GM12864 (cell line): ENCODE data around the gene HSP90AB1.

Source experiments
- DNase-seq: peaks from one replicate; pipeline ENCODE4 v3.0.0-alpha.2; 2011; ENCODE audit warnings: low read depth
- H3K4me3 ChIP-seq: 2 replicates; pipeline ENCODE4 v1.5.1; 2011; ENCODE audit warnings: mild to moderate bottlenecking, low read depth, low read length, control low read depth
- CTCF ChIP-seq: IDR thresholded peaks from 2 replicates; pipeline ENCODE4 v1.5.1; 2011; ENCODE audit warnings: low read depth, mild to moderate bottlenecking, moderate library complexity, low read length, control low read depth, inconsistent platforms; ENCODE audit errors: missing control alignments

The HSP90AB1 gene

GRCh38 chr6:44277763-44278162 is 30.9 kb downstream of the HSP90AB1 start:
- H3K4me3 ChIP-seq, result no peak overlapping the region
- no peak for TF ChIP-seq CTCF

GRCh38 chr6:44278315-44278714 is 31.4 kb downstream of the HSP90AB1 start:
- no peak overlapping the region for H3K4me3 ChIP-seq
- TF ChIP-seq CTCF, result no peak
- DNase-seq, result no peak

More at GRCh38 chr6:44277763-44278162, 30.9 kb downstream of the HSP90AB1 start:
- no peak for DNase-seq

GRCh38 chr6:44278774-44279697 is 32.1 kb downstream of the HSP90AB1 start:
- no peak for DNase-seq
- H3K4me3 ChIP-seq, result no peak overlapping the region
- no peak for TF ChIP-seq CTCF

DNA sequence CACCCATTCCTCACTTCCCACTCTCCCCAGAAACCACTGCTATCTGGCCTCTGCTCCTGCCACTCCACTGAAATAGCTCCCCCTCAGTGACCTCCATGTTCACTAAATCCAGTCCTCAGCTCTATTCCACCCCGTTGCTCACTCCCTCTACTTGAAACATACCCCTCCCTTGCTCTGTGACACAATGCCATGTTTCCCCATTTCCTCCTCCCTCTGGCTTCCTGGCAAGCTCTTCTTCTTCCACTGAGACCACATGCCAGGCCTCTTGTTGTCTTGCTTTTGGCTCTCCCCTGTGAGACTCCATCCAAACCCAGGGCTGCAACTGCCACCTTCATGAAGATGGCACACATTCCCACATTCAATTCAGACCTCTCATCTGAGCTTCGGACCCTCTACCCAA is 37.2 kb downstream of the HSP90AB1 start:
- TF ChIP-seq CTCF, result no peak
- DNase-seq, result no peak

GRCh38 chr6:44284867-44285266 is 38.0 kb downstream of the HSP90AB1 start:
- DNase-seq, result no peak
- TF ChIP-seq CTCF, result no peak
- no peak overlapping the region for H3K4me3 ChIP-seq

More for the DNA sequence above, 37.2 kb downstream of the HSP90AB1 start:
- H3K4me3 ChIP-seq, result no peak overlapping the region

DNA sequence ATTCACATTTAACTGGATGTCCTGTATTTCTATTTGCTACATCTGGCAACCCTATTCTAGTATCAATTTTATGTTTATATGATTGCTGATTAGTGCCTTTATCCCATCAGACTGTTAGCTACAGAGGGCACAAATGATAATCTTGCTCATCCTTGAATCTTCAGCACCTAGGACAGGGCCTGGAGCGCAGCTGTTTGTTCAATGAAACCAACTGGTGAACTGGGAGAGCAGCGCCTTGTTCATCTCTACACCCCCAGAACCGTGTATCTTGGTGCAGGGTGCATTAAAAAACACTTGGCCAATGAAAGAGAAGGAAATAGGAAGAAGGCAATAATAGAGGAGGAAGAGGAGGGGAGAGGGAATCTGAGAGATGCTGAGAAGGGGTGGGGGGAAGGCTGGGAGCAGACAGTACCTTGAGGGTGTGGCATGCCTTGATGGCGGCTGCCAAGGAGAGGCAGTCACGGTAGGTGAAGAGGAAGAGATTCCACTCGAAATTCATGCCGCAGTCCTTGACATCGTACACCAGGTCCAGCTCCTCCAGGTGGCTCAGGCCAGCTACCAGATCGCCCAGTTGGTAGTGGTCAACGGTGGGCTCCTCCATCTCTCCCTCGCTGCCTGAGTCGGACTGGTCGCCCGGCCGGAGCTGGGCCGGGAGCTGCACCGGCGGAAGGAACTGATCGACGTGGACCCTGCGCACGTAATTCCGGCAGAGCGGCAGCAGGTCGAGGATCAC is 38.8 kb downstream of the HSP90AB1 start:
- no peak overlapping the region for H3K4me3 ChIP-seq
- TF ChIP-seq CTCF, result no peak
- no peak for DNase-seq

GRCh38 chr6:44286285-44286565 is 39.3 kb downstream of the HSP90AB1 start:
- DNase-seq, result no peak
- no peak for TF ChIP-seq CTCF
- H3K4me3 ChIP-seq, result no peak overlapping the region
